ENCODE measurements around the gene EHHADH.

DNA sequence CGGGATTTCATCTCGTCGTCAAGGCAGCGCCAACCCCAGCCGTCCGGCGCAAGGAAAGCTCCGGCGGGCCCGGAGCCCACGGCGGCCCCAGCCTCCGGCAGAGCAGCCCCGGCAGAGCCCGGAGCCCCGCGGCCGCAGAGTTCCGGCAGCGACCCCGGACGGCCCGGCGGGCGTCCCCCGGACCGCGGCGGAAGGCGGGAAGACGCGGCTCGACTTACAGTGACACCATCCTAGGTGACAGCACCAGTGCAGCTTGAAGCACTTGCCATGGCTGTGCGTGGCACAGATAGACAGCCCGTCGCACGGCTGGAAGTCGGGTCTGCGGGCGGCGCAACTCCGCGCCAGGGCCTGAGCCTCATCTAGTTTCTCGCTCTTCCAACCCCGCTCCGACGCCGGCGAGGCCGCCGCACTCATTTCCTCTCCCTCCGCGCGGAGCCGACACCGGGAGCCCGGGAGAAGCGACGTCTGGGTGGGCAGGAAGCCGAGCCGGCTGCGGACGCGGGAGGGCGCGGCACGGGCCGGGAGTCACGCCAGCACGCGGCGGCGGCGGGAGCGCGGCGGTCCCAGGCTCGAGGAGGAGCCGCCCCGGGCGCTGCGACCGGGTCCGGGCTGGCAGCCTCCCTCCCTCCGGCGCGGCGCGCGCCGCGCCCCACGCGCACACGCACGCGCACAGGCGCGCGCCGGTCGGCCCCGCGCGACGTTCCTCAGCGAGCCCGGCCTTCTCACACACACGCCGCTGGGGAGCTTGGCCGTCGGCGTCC is 101.3 kb downstream of the EHHADH start, which contains the start of gene C3orf70:
- TF ChIP-seq, protein P1, sequence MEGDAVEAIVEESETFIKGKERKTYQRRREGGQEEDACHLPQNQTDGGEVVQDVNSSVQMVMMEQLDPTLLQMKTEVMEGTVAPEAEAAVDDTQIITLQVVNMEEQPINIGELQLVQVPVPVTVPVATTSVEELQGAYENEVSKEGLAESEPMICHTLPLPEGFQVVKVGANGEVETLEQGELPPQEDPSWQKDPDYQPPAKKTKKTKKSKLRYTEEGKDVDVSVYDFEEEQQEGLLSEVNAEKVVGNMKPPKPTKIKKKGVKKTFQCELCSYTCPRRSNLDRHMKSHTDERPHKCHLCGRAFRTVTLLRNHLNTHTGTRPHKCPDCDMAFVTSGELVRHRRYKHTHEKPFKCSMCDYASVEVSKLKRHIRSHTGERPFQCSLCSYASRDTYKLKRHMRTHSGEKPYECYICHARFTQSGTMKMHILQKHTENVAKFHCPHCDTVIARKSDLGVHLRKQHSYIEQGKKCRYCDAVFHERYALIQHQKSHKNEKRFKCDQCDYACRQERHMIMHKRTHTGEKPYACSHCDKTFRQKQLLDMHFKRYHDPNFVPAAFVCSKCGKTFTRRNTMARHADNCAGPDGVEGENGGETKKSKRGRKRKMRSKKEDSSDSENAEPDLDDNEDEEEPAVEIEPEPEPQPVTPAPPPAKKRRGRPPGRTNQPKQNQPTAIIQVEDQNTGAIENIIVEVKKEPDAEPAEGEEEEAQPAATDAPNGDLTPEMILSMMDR (CRISPR knock-in tag; IDR thresholded peaks at IDR 0.05) = no peak
- TF ChIP-seq KLF15 (CRISPR knock-in tag; IDR thresholded peaks at IDR 0.05; ENCODE audit: borderline replicate concordance) = no peak
- TF ChIP-seq POLR2A (IDR thresholded peaks at IDR 0.05; ENCODE audit: insufficient read depth in 1 of 2, low read depth in 2 of 2, low read length in 2 of 2) = no peak; a peak in 1 of 4 replicates
- TF ChIP-seq ZFP62 (CRISPR knock-in tag; IDR thresholded peaks at IDR 0.05) = no peak
- TF ChIP-seq, protein P2, sequence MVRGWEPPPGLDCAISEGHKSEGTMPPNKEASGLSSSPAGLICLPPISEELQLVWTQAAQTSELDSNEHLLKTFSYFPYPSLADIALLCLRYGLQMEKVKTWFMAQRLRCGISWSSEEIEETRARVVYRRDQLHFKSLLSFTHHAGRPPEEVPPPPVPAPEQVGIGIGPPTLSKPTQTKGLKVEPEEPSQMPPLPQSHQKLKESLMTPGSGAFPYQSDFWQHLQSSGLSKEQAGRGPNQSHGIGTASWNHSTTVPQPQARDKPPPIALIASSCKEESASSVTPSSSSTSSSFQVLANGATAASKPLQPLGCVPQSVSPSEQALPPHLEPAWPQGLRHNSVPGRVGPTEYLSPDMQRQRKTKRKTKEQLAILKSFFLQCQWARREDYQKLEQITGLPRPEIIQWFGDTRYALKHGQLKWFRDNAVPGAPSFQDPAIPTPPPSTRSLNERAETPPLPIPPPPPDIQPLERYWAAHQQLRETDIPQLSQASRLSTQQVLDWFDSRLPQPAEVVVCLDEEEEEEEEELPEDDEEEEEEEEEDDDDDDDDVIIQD (CRISPR knock-in tag; IDR thresholded peaks at IDR 0.05; ENCODE audit: low read depth) = no peak
- TF ChIP-seq SKI (IDR thresholded peaks at IDR 0.05; ENCODE audit: partially characterized antibody) = no peak
- no peak for TF ChIP-seq NFKBIZ (CRISPR knock-in tag; IDR thresholded peaks at IDR 0.05)
- TF ChIP-seq ZNF431 (CRISPR knock-in tag; IDR thresholded peaks at IDR 0.05; ENCODE audit: borderline replicate concordance, low read depth) = no peak
- TF ChIP-seq CAMTA2 (CRISPR knock-in tag; IDR thresholded peaks at IDR 0.05; ENCODE audit: borderline replicate concordance) = no peak
